ENCODE data around the gene HOXB7.

- TF ChIP-seq POLR2A (IDR thresholded peaks at IDR 0.05; ENCODE audit: low read length): no peak
- no peak for TF ChIP-seq GATA1 (IDR thresholded peaks at IDR 0.05; ENCODE audit: low read depth, low read length)
Measured at GRCh38 chr17:48644159-48644558, 33.3 kb upstream of the HOXB7 start.
